Fibroblast of lung (primary cell): ENCODE measurements around the gene LGSN.

Experiments used
- EZH2 ChIP-seq: IDR thresholded peaks from 2 replicates; pipeline ENCODE4 v1.5.1; 2012; ENCODE audit warnings: low read length, control low read depth, mild to moderate bottlenecking; ENCODE audit errors: missing control alignments
- TF ChIP-seq, protein P1 (sequence below), 2 donors: IDR thresholded peaks in 1 of 2; conservative IDR thresholded peaks in 1 of 2; 1 replicate in 1 of 2; 2 replicates in 1 of 2; pipeline ENCODE4 v1.5.1; 2011 to 2012; ENCODE audit warnings: low read length in 2 of 2, control low read depth in 1 of 2, inconsistent platforms in 1 of 2, low read depth in 1 of 2, mild to moderate bottlenecking in 1 of 2

DNA sequence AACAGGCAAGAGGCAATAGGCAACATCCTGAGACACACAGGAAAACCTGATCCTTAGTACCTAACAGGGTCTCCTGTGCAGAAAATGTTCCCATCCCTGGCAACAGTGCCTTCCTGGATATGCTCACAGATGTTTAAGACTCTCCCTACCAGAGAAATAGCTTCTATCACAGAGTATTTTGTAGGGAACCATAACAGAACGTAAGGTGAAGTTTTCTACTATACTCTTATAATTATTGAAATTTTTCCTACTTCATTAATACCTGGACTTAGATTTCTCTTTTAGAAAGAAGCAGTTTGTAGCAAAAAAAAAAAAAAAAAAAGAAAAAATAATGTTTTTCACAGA, 33.5 kb upstream of the LGSN start:
- TF ChIP-seq, protein P1, sequence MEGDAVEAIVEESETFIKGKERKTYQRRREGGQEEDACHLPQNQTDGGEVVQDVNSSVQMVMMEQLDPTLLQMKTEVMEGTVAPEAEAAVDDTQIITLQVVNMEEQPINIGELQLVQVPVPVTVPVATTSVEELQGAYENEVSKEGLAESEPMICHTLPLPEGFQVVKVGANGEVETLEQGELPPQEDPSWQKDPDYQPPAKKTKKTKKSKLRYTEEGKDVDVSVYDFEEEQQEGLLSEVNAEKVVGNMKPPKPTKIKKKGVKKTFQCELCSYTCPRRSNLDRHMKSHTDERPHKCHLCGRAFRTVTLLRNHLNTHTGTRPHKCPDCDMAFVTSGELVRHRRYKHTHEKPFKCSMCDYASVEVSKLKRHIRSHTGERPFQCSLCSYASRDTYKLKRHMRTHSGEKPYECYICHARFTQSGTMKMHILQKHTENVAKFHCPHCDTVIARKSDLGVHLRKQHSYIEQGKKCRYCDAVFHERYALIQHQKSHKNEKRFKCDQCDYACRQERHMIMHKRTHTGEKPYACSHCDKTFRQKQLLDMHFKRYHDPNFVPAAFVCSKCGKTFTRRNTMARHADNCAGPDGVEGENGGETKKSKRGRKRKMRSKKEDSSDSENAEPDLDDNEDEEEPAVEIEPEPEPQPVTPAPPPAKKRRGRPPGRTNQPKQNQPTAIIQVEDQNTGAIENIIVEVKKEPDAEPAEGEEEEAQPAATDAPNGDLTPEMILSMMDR (conservative IDR thresholded peaks at IDR 0.05 in 1 of 2, IDR thresholded peaks at IDR 0.05 in 1 of 2; ENCODE audit: low read depth in 1 of 2, low read length in 2 of 2): no peak
- TF ChIP-seq EZH2: no peak
